Loucy (cell line): ENCODE data around the gene BRI3.

Source experiments
- EZH2phosphoT487 ChIP-seq: fragments of 200-600 bp; IDR thresholded peaks from 2 replicates; pipeline ENCODE4 v1.6.1; 2018; ENCODE audit warnings: antibody characterized with exemption, mild to moderate bottlenecking, moderate library complexity, borderline replicate concordance
- TF ChIP-seq, protein P1 (sequence below): fragments of 200-600 bp; sonication (generic); conservative IDR thresholded peaks from 2 replicates; pipeline ENCODE4 v1.5.1; 2014; ENCODE audit warnings: mild to moderate bottlenecking, antibody characterized with exemption, low read length

DNA sequence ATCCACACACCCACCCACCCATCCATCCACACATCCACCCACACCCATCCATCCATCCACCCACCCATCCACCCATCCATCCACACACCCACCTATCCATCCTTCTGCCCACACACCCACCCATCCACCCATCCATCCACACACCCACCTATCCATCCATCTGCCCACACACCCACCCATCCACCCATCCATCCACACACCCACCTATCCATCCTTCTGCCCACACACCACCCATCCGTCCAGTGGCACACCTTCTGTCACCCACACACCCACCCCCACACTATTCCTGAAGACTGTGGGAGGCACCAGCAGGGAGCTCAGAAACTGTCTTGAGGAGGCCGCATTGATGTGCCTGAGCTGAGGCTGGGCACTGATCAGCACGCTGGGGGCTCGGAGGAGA, 38.6 kb upstream of the BRI3 start:
- TF ChIP-seq, protein P1, sequence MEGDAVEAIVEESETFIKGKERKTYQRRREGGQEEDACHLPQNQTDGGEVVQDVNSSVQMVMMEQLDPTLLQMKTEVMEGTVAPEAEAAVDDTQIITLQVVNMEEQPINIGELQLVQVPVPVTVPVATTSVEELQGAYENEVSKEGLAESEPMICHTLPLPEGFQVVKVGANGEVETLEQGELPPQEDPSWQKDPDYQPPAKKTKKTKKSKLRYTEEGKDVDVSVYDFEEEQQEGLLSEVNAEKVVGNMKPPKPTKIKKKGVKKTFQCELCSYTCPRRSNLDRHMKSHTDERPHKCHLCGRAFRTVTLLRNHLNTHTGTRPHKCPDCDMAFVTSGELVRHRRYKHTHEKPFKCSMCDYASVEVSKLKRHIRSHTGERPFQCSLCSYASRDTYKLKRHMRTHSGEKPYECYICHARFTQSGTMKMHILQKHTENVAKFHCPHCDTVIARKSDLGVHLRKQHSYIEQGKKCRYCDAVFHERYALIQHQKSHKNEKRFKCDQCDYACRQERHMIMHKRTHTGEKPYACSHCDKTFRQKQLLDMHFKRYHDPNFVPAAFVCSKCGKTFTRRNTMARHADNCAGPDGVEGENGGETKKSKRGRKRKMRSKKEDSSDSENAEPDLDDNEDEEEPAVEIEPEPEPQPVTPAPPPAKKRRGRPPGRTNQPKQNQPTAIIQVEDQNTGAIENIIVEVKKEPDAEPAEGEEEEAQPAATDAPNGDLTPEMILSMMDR: no peak
- no peak for TF ChIP-seq EZH2phosphoT487
